Ascending aorta (tissue), 2 donors: ENCODE results near the gene FOXC1. TPM values are rescaled to one million over a fixed set of nuclear protein-coding genes. Genes with fewer than 3 reads are reported as not detected.

Source experiments
- DNase-seq, 2 donors: peaks; one replicate each; pipeline ENCODE4 v3.0.0-alpha.2; 2019; ENCODE audit warnings: low spot score in 2 of 2
- H3K27ac ChIP-seq, 2 donors: fragments of 200-600 bp; sonication (generic); one replicate each; pipeline ENCODE4 v1.5.1; 2016 to 2017; ENCODE audit warnings: mild to moderate bottlenecking in 1 of 2
- H3K27me3 ChIP-seq: fragments of 200-600 bp; sonication (generic); one replicate; pipeline ENCODE4 v1.5.1; 2017
- H3K36me3 ChIP-seq, 2 donors: fragments of 200-600 bp; sonication (generic); one replicate each; pipeline ENCODE4 v1.5.1; 2016
- H3K4me1 ChIP-seq, 2 donors: fragments of 200-600 bp; sonication (generic); one replicate each; pipeline ENCODE4 v1.5.1; 2016 to 2017; ENCODE audit warnings: mild to moderate bottlenecking in 1 of 2
- H3K4me3 ChIP-seq, 2 donors: fragments of 200-600 bp; sonication (generic); one replicate each; pipeline ENCODE4 v1.5.1; 2016 to 2017; ENCODE audit warnings: mild to moderate bottlenecking in 1 of 2
- H3K9me3 ChIP-seq, 2 donors: fragments of 200-600 bp; sonication (generic); one replicate each; pipeline ENCODE4 v1.5.1; 2016
- CTCF ChIP-seq, 3 experiments: fragments of 200-600 bp in 2 of 3; fragments of 450-650 bp in 1 of 3; sonication (generic) in 2 of 3; IDR thresholded peaks; one replicate each; pipeline ENCODE4 v1.5.1; 2016 to 2019; ENCODE audit warnings: antibody characterized with exemption in 3 of 3, mild to moderate bottlenecking in 1 of 3, moderate library complexity in 1 of 3
- intact Hi-C: fragments of 100-400 bp; cut with DNase I; formaldehyde crosslinking; loops from one replicate; pipeline ENCODE4 v1.15.1; 2023
- total RNA-seq: library from RNA; depleted of rRNA; stranded (reverse); fragments of >200 nt; gene quantifications from one replicate; pipeline ENCODE4 v1.1.0, GENCODE V29; 2016

Gene FOXC1
- total RNA-seq, 1 donor from 2014 or later, result 125 TPM

- H3K4me3 ChIP-seq, result no peak overlapping the region
- H3K4me1 ChIP-seq, result no peaks in the 10 kb centered on the region
- TF ChIP-seq CTCF (IDR thresholded peaks at IDR 0.05), result no peak
- intact Hi-C loops, result no loop called here
- no peak overlapping the region for H3K27ac ChIP-seq
- H3K36me3 ChIP-seq, result no peaks in the 10 kb centered on the region
- no peak for DNase-seq
- H3K9me3 ChIP-seq, result no peaks in the 10 kb centered on the region
- H3K27me3 ChIP-seq, result no peaks in the 10 kb centered on the region
Measured at GRCh38 chr6:1585669-1586049, 24.1 kb upstream of the FOXC1 start.

- H3K9me3 ChIP-seq, result no peaks in the 10 kb centered on the region
- intact Hi-C loops, result no loop called here
- no peak overlapping the region for H3K27ac ChIP-seq
- no peaks in the 10 kb centered on the region for H3K27me3 ChIP-seq
- no peak overlapping the region for H3K4me3 ChIP-seq
- no peak for TF ChIP-seq CTCF (IDR thresholded peaks at IDR 0.05)
- no peaks in the 10 kb centered on the region for H3K36me3 ChIP-seq
- H3K4me1 ChIP-seq, result no peaks in the 10 kb centered on the region
- DNase-seq, result no peak
Measured at GRCh38 chr6:1586256-1586655, 23.5 kb upstream of the FOXC1 start.

GRCh38 chr6:1586861-1587450 lies 22.8 kb upstream of the FOXC1 start:
- H3K4me1 ChIP-seq, result no peaks in the 10 kb centered on the region
- no peaks in the 10 kb centered on the region for H3K9me3 ChIP-seq
- no peak for TF ChIP-seq CTCF (IDR thresholded peaks at IDR 0.05)
- H3K4me3 ChIP-seq, result no peak overlapping the region
- intact Hi-C loops, result no loop called here
- H3K36me3 ChIP-seq, result no peaks in the 10 kb centered on the region
- no peak overlapping the region for H3K27ac ChIP-seq
- no peak for DNase-seq
- no peaks in the 10 kb centered on the region for H3K27me3 ChIP-seq

DNA sequence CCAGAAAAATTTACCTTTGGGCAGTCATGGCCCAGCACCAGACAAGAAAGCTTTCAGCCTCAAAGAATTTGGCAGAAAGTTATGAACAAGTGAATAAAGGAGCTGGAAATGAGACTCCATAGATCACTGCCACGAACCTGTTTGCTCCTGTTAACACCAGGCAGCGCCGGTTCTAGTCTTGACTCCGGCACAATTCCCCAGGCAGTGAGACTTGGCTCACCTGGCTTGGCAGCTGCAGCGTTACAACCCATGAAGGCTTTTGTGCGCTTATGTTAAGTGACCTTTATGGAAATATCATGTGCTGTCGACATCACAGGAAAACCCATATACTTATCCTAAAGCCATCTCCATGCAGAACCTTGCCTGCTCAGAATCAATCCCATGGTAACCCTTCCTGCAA lies 22.2 kb upstream of the FOXC1 start:
- Histone ChIP-seq H3K4me3 (no peak overlapping the region), H3K9me3 (no peaks in the 10 kb centered on the region), H3K36me3 (no peaks in the 10 kb centered on the region), H3K27ac (no peak overlapping the region), H3K27me3 (no peaks in the 10 kb centered on the region), H3K4me1 (no peaks in the 10 kb centered on the region)
- DNase-seq, result no peak
- intact Hi-C loops, result no loop called here
- TF ChIP-seq CTCF (IDR thresholded peaks at IDR 0.05), result no peak

GRCh38 chr6:1587977-1588376 lies 21.7 kb upstream of the FOXC1 start:
- intact Hi-C loops, result no loop called here
- Histone ChIP-seq H3K27me3 (no peaks in the 10 kb centered on the region), H3K9me3 (no peaks in the 10 kb centered on the region)

More at GRCh38 chr6:1587977-1588376, 21.7 kb upstream of the FOXC1 start:
- no peak for DNase-seq
- no peak for TF ChIP-seq CTCF (IDR thresholded peaks at IDR 0.05)
- no peaks in the 10 kb centered on the region for H3K4me1 ChIP-seq
- H3K36me3 ChIP-seq, result no peaks in the 10 kb centered on the region
- no peak overlapping the region for H3K4me3 ChIP-seq
- H3K27ac ChIP-seq, result no peak overlapping the region
